ENCODE measurements around the gene NET1.

NET1 gene

GRCh38 chr10:5448333-5449001 is 36.1 kb downstream of the NET1 start:
- DNase-seq: no peak
- Histone ChIP-seq H3K9me3 (no peaks in the 10 kb centered on the region), H3K4me1 (peaks cover 7% of the 10 kb centered on the region), H3K27me3 (no peaks in the 10 kb centered on the region; the same call in 1 of the 2 replicates), H3K4me3 (ENCODE audit: low read depth, low read length) (no peak overlapping the region), H3K36me3 (peaks cover 18% of the 10 kb centered on the region)
- TF ChIP-seq, protein P1, sequence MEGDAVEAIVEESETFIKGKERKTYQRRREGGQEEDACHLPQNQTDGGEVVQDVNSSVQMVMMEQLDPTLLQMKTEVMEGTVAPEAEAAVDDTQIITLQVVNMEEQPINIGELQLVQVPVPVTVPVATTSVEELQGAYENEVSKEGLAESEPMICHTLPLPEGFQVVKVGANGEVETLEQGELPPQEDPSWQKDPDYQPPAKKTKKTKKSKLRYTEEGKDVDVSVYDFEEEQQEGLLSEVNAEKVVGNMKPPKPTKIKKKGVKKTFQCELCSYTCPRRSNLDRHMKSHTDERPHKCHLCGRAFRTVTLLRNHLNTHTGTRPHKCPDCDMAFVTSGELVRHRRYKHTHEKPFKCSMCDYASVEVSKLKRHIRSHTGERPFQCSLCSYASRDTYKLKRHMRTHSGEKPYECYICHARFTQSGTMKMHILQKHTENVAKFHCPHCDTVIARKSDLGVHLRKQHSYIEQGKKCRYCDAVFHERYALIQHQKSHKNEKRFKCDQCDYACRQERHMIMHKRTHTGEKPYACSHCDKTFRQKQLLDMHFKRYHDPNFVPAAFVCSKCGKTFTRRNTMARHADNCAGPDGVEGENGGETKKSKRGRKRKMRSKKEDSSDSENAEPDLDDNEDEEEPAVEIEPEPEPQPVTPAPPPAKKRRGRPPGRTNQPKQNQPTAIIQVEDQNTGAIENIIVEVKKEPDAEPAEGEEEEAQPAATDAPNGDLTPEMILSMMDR (IDR thresholded peaks at IDR 0.05; ENCODE audit: low read depth, low read length): no peak

DNA sequence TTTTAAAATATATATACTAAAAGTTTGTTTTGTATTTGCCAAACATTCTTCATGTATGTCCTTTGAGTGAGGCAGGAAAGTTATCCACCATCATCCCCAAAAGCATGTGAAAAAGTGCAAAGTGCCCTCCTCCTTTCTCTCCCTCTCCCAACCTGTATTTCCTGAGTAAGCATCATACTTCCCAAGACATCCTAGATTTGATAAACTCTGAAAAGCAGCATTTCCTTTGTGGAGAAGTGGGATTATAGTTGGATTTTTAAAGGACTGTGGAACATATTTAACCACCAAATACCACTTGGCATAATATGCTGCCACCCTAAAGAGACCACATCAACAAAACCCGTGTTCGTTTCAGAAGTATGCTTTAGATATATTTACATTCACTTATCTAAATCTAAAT is 36.9 kb downstream of the NET1 start:
- no peaks in the 10 kb centered on the region; the same call in 1 of the 2 replicates for H3K27me3 ChIP-seq
- no peak for DNase-seq
- no peak overlapping the region for H3K4me3 ChIP-seq (ENCODE audit: low read depth, low read length)
- TF ChIP-seq, protein P1 (IDR thresholded peaks at IDR 0.05; ENCODE audit: low read depth, low read length): no peak
- H3K36me3 ChIP-seq: peaks cover 21% of the 10 kb centered on the region
- H3K9me3 ChIP-seq: no peaks in the 10 kb centered on the region
- H3K4me1 ChIP-seq: peaks cover 7% of the 10 kb centered on the region

- Histone ChIP-seq H3K36me3 (peaks cover 27% of the 10 kb centered on the region), H3K4me1 (peaks cover 7% of the 10 kb centered on the region), H3K4me3 (ENCODE audit: low read depth, low read length) (no peak overlapping the region), H3K27me3 (no peaks in the 10 kb centered on the region; the same call in 1 of the 2 replicates), H3K9me3 (no peaks in the 10 kb centered on the region)
- no peak for DNase-seq
- TF ChIP-seq, protein P1 (IDR thresholded peaks at IDR 0.05; ENCODE audit: low read depth, low read length): no peak
Measured at GRCh38 chr10:5449823-5450222, 37.5 kb downstream of the NET1 start.

DNA sequence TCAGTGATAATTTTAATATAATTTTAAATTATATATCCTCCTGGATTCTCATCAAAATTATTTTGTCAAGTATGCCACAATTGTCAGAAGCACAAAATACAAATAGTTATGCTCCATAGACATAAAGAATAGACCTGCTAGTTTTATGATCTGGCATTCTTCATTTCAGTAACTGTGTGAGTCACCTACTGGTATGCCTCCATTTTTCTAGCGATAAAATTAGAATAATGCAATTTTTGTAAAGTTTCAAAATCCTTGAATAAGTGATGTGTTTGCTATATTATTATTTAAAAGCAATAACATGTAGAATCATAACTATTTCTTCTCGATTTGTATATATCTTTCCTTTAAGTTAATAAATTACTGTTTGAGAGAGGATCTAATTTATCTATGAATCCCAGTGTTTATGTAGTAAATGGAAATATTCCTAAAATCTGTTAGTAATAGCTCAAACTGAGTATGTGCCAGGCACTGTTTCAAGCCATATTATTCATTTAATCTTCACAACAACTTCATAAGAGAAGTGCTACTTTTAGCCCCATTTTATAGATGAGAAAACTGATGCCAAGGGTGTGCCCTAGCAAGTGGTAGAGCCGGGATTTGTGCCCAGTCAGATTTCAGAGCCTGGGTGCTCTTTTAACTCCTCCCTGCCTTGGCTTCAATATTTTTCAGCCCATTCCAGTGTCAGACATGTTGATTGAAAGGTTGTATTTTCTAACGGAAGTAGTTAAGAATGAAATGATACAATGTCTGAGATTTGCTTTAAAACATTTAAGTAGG is 38.4 kb downstream of the NET1 start:
- peaks cover 36% of the 10 kb centered on the region for H3K36me3 ChIP-seq
- H3K4me3 ChIP-seq (ENCODE audit: low read depth, low read length): no peak overlapping the region
- no peaks in the 10 kb centered on the region; the same call in 1 of the 2 replicates for H3K27me3 ChIP-seq
- DNase-seq: no peak
- no peaks in the 10 kb centered on the region for H3K9me3 ChIP-seq
- TF ChIP-seq, protein P1 (IDR thresholded peaks at IDR 0.05; ENCODE audit: low read depth, low read length): no peak
- peaks cover 7% of the 10 kb centered on the region for H3K4me1 ChIP-seq

DNA sequence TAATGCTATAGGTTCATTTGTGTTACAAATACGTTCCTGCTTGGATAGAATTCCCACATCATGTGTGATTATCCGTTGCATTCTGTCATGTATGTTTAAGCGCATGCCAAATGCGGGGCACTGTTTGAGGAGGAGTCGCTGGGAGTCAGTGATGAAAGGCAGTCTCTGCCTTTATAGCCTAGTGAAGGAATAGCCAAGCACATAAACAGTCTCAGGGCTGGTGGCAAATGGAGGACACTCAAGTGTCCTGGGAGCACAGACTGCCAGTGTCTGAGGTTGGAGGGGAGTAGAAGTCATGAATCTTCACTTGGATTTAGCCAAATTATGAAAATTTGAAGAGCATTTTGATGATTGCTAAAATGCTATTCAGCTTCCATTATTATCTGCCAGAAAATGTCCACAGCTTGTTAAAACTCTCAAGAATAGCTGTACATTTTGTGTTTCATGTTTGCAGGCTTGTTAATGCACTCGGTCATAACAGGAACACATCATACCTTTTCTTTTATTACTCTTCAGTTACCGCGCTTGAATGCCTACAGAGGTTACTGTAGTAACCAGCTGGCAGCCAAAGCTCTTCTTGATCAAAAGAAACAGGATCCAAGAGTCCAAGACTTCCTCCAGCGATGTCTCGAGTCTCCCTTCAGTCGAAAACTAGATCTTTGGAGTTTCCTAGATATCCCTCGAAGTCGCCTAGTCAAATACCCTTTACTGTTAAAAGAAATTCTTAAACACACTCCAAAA is 41.6 kb downstream of the NET1 start:
- Histone ChIP-seq H3K27me3 (no peaks in the 10 kb centered on the region), H3K9me3 (no peaks in the 10 kb centered on the region), H3K36me3 (peaks cover 53% of the 10 kb centered on the region), H3K4me1 (no peaks in the 10 kb centered on the region), H3K4me3 (ENCODE audit: low read depth, low read length) (no peak overlapping the region)
- DNase-seq: no peak
- TF ChIP-seq, protein P1 (IDR thresholded peaks at IDR 0.05; ENCODE audit: low read depth, low read length): no peak

Data from BE2C (cell line).